ENCODE data around the gene DOHH.
"Not testable (repeated sequence)": the region's sequence is repeated elsewhere in the genome, so short reads cannot be mapped to it uniquely, and the experiment has no call there.

Gene DOHH

GRCh38 chr19:3456925-3457527 lies 43.4 kb downstream of the DOHH start:
- no peak for DNase-seq

- DNase-seq: no peak
Measured at GRCh38 chr19:3455960-3456601, 44.4 kb downstream of the DOHH start.

GRCh38 chr19:3455393-3455955 lies 45.0 kb downstream of the DOHH start:
- no peak for DNase-seq

- DNase-seq: no peak
Measured at GRCh38 chr19:3454656-3455392, 45.6 kb downstream of the DOHH start.

GRCh38 chr19:3453840-3454239 lies 46.6 kb downstream of the DOHH start:
- no peak for DNase-seq

- not testable (repeated sequence) for DNase-seq
Measured at GRCh38 chr19:3452942-3453214, 47.6 kb downstream of the DOHH start.

- DNase-seq: no peak
Measured at GRCh38 chr19:3452171-3452941, 48.1 kb downstream of the DOHH start.

- DNase-seq: no peak
Measured at GRCh38 chr19:3451451-3451866, 49.0 kb downstream of the DOHH start.

- no peak for DNase-seq
Measured at GRCh38 chr19:3450796-3451411, 49.6 kb downstream of the DOHH start.

GRCh38 chr19:3448616-3449334 lies 51.7 kb downstream of the DOHH start:
- no peak for DNase-seq

- DNase-seq: not testable (repeated sequence)
Measured at GRCh38 chr19:3446657-3447056, 53.8 kb downstream of the DOHH start.

- no peak for DNase-seq
Measured at GRCh38 chr19:3444695-3445234, 55.7 kb downstream of the DOHH start.

GRCh38 chr19:3443840-3444694 lies 56.4 kb downstream of the DOHH start:
- peak; percentile 81 for DNase-seq

- no peak for DNase-seq
Measured at GRCh38 chr19:3442487-3443071, 57.9 kb downstream of the DOHH start.

GRCh38 chr19:3441986-3442329 lies 58.5 kb downstream of the DOHH start:
- no peak for DNase-seq

GRCh38 chr19:3441089-3441985 lies 59.1 kb downstream of the DOHH start:
- DNase-seq: no peak

Data from right forelimb (tissue), 1 donor.